ENCODE data around the gene CUEDC1. TPM values are rescaled to one million over a fixed set of nuclear protein-coding genes. Genes with fewer than 3 reads are reported as not detected.

Gene CUEDC1
- total and polyA plus RNA-seq, 9 of the 15 experiments (the other 6 are each of a cell fraction or from before 2014, with no cell fraction given): 0.20 to 4.1 (median 1.6) TPM; not detected in 1

DNA sequence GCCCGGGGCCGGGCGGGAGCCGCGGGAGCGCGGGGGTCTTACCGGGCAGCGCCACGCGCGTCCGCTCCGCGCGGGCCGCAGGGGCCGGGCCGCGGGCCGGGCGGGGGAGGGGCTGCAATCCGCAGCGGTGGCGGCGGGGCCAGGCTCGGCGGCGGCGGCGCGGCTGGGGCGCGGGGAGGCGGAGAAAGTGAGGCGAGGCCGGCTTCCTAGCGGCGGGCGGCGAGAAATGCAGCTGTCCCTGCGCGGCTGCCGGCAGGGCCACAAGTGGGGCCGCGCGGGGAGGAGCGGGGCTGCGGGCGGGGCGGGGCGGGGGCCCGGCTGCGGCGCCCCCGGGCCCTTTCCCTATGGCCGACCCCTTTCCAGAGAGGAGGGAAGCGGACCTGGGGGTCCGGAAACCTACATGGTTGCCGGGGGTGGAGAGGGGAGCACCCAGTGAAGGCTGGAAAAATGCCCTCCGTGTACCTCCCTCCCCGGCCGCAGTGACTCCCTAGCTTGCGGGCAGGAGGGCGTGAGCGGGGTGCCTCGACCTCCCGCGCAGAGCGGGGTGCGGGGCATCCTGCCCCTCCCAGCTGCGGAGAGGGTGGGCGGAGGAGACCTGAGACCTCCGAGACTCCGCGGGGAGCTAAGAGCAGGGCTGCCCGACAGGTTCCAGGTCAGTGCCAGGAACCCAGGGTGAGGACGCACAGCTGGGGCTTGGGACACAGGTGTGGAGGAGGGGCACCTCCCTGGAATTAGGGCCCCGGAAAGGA, at the start of gene CUEDC1 (continued):
- TF ChIP-seq RREB1 (CRISPR knock-in tag; IDR thresholded peaks at IDR 0.05): 0 out of 2 replicates have a peak, but pooled peaks have one; percentile 26
- TF ChIP-seq MAZ (CRISPR knock-in tag; conservative IDR thresholded peaks at IDR 0.05 in 1 of 2, IDR thresholded peaks at IDR 0.05 in 1 of 2): peak in 1 of 2 experiments; percentile 24; a peak in 1 of 4 replicates
- TF ChIP-seq RB1 (IDR thresholded peaks at IDR 0.05; ENCODE audit: low read depth): peak; percentile 32; the same call in 1 of the 2 replicates
- TF ChIP-seq, protein P1, sequence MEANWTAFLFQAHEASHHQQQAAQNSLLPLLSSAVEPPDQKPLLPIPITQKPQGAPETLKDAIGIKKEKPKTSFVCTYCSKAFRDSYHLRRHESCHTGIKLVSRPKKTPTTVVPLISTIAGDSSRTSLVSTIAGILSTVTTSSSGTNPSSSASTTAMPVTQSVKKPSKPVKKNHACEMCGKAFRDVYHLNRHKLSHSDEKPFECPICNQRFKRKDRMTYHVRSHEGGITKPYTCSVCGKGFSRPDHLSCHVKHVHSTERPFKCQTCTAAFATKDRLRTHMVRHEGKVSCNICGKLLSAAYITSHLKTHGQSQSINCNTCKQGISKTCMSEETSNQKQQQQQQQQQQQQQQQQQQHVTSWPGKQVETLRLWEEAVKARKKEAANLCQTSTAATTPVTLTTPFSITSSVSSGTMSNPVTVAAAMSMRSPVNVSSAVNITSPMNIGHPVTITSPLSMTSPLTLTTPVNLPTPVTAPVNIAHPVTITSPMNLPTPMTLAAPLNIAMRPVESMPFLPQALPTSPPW (CRISPR knock-in tag; IDR thresholded peaks at IDR 0.05): peak; percentile 76
- no peak for TF ChIP-seq MEIS2 (IDR thresholded peaks at IDR 0.05; ENCODE audit: partially characterized antibody)
- no peak for TF ChIP-seq ZNF76 (CRISPR knock-in tag; IDR thresholded peaks at IDR 0.05; ENCODE audit: borderline replicate concordance)
- TF ChIP-seq, protein P2, sequence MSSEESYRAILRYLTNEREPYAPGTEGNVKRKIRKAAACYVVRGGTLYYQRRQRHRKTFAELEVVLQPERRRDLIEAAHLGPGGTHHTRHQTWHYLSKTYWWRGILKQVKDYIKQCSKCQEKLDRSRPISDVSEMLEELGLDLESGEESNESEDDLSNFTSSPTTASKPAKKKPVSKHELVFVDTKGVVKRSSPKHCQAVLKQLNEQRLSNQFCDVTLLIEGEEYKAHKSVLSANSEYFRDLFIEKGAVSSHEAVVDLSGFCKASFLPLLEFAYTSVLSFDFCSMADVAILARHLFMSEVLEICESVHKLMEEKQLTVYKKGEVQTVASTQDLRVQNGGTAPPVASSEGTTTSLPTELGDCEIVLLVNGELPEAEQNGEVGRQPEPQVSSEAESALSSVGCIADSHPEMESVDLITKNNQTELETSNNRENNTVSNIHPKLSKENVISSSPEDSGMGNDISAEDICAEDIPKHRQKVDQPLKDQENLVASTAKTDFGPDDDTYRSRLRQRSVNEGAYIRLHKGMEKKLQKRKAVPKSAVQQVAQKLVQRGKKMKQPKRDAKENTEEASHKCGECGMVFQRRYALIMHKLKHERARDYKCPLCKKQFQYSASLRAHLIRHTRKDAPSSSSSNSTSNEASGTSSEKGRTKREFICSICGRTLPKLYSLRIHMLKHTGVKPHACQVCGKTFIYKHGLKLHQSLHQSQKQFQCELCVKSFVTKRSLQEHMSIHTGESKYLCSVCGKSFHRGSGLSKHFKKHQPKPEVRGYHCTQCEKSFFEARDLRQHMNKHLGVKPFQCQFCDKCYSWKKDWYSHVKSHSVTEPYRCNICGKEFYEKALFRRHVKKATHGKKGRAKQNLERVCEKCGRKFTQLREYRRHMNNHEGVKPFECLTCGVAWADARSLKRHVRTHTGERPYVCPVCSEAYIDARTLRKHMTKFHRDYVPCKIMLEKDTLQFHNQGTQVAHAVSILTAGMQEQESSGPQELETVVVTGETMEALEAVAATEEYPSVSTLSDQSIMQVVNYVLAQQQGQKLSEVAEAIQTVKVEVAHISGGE (CRISPR knock-in tag; IDR thresholded peaks at IDR 0.05): peak in 1 of 3 experiments; percentile 37; a peak in 1 of 6 replicates
- peak; percentile 47; the same call in 1 of the 2 replicates for TF ChIP-seq ZBTB7A (IDR thresholded peaks at IDR 0.05; ENCODE audit: borderline replicate concordance, control insufficient read depth, low read depth, low read length)
- TF ChIP-seq CXXC5 (CRISPR knock-in tag; IDR thresholded peaks at IDR 0.05): peak; percentile 46; the same call in 1 of the 2 replicates
- TF ChIP-seq UBTF (IDR thresholded peaks at IDR 0.05; ENCODE audit: borderline replicate concordance in 1 of 2, low read depth in 2 of 2, low read length in 2 of 2): peak in 1 of 2 experiments; percentile 71; a peak in 1 of 4 replicates
